ENCODE measurements around the gene SCGB1D2. TPM values are rescaled to one million over a fixed set of nuclear protein-coding genes. Genes with fewer than 3 reads are reported as not detected.
"Not testable (repeated sequence)": the region's sequence is repeated elsewhere in the genome, so short reads cannot be mapped to it uniquely, and the experiment has no call there.

SCGB1D2 gene
- total and polyA plus RNA-seq, 2 experiments from 2014 or later = not detected

- Histone ChIP-seq H3K4me2 (no peak overlapping the region), H4K20me1 (ENCODE audit: insufficient read depth, poor library complexity, severe bottlenecking) (no peaks in the 10 kb centered on the region), H3K36me3 (replicated peaks; ENCODE audit: insufficient read depth, low read depth) (no peaks in the 10 kb centered on the region), H3K9me3 (ENCODE audit: low read depth) (no peaks in the 10 kb centered on the region), H3K27me3 (peaks cover 7% of the 10 kb centered on the region), H2AFZ (no peak overlapping the region), H3K4me3 (no peak overlapping the region), H3K9me2 (replicated peaks; ENCODE audit: insufficient read depth) (no peaks in the 10 kb centered on the region), H3K79me2 (no peaks in the 10 kb centered on the region), H3K27ac (no peak overlapping the region), H3K4me1 (ENCODE audit: insufficient read depth) (no peaks in the 10 kb centered on the region)
- DNase-seq (ENCODE audit: low spot score) = no peak
- WGBS (ENCODE audit: low lambda C conversion rate, missing lambda C conversion rate) = 81% methylated on average over 2 of the region's 2 CpGs
- TF ChIP-seq EZH2 (IDR thresholded peaks at IDR 0.05; ENCODE audit: borderline replicate concordance) (no peak), CTCF (IDR thresholded peaks at IDR 0.05; ENCODE audit: poor library complexity) (no peak), EZH2phosphoT487 (IDR thresholded peaks at IDR 0.05; ENCODE audit: low read depth, severe bottlenecking, unreplicated experiment) (no peak)
Measured at GRCh38 chr11:62201376-62201775, 40.7 kb upstream of the SCGB1D2 start.

GRCh38 chr11:62202910-62203309 is 39.1 kb upstream of the SCGB1D2 start:
- H4K20me1 ChIP-seq (ENCODE audit: insufficient read depth, poor library complexity, severe bottlenecking) = no peaks in the 10 kb centered on the region
- H3K36me3 ChIP-seq (replicated peaks; ENCODE audit: insufficient read depth, low read depth) = no peaks in the 10 kb centered on the region
- H3K4me1 ChIP-seq (ENCODE audit: insufficient read depth) = no peaks in the 10 kb centered on the region
- no peaks in the 10 kb centered on the region for H3K9me2 ChIP-seq (replicated peaks; ENCODE audit: insufficient read depth)
- H3K79me2 ChIP-seq = no peaks in the 10 kb centered on the region
- no peak overlapping the region for H2AFZ ChIP-seq
- 81% methylated on average over 6 of the region's 6 CpGs for WGBS (ENCODE audit: low lambda C conversion rate, missing lambda C conversion rate)
- H3K27me3 ChIP-seq = peaks cover 7% of the 10 kb centered on the region
- TF ChIP-seq EZH2phosphoT487 (IDR thresholded peaks at IDR 0.05; ENCODE audit: low read depth, severe bottlenecking, unreplicated experiment) = no peak
- TF ChIP-seq EZH2 (IDR thresholded peaks at IDR 0.05; ENCODE audit: borderline replicate concordance) = no peak
- H3K4me3 ChIP-seq = no peak overlapping the region
- H3K27ac ChIP-seq = no peak overlapping the region
- H3K9me3 ChIP-seq (ENCODE audit: low read depth) = no peaks in the 10 kb centered on the region
- no peak overlapping the region for H3K4me2 ChIP-seq
- no peak for DNase-seq (ENCODE audit: low spot score)

- no peaks in the 10 kb centered on the region for H3K9me3 ChIP-seq (ENCODE audit: low read depth)
- TF ChIP-seq EZH2phosphoT487 (IDR thresholded peaks at IDR 0.05; ENCODE audit: low read depth, severe bottlenecking, unreplicated experiment) (no peak), EZH2 (IDR thresholded peaks at IDR 0.05; ENCODE audit: borderline replicate concordance) (no peak), CTCF (IDR thresholded peaks at IDR 0.05; ENCODE audit: poor library complexity) (no peak)
- H2AFZ ChIP-seq = no peak overlapping the region
- H3K27me3 ChIP-seq = peaks cover 7% of the 10 kb centered on the region
- no peaks in the 10 kb centered on the region for H3K36me3 ChIP-seq (replicated peaks; ENCODE audit: insufficient read depth, low read depth)
- no peaks in the 10 kb centered on the region for H3K79me2 ChIP-seq
- no peak overlapping the region for H3K4me3 ChIP-seq
- H3K4me1 ChIP-seq (ENCODE audit: insufficient read depth) = no peaks in the 10 kb centered on the region
- WGBS (ENCODE audit: low lambda C conversion rate, missing lambda C conversion rate) = 86% methylated on average over 5 of the region's 5 CpGs
- H4K20me1 ChIP-seq (ENCODE audit: insufficient read depth, poor library complexity, severe bottlenecking) = no peaks in the 10 kb centered on the region
- H3K4me2 ChIP-seq = no peak overlapping the region
- H3K27ac ChIP-seq = no peak overlapping the region
- no peaks in the 10 kb centered on the region for H3K9me2 ChIP-seq (replicated peaks; ENCODE audit: insufficient read depth)
- DNase-seq (ENCODE audit: low spot score) = no peak
Measured at GRCh38 chr11:62204430-62204829, 37.6 kb upstream of the SCGB1D2 start.

GRCh38 chr11:62205441-62205840 is 36.6 kb upstream of the SCGB1D2 start:
- Histone ChIP-seq H4K20me1 (ENCODE audit: insufficient read depth, poor library complexity, severe bottlenecking) (no peaks in the 10 kb centered on the region), H3K27ac (no peak overlapping the region), H3K4me3 (no peak overlapping the region), H3K79me2 (no peaks in the 10 kb centered on the region), H3K27me3 (peaks cover 7% of the 10 kb centered on the region), H3K4me2 (no peak overlapping the region), H3K4me1 (ENCODE audit: insufficient read depth) (no peaks in the 10 kb centered on the region), H3K9me3 (ENCODE audit: low read depth) (no peaks in the 10 kb centered on the region), H3K36me3 (replicated peaks; ENCODE audit: insufficient read depth, low read depth) (no peaks in the 10 kb centered on the region), H3K9me2 (replicated peaks; ENCODE audit: insufficient read depth) (no peaks in the 10 kb centered on the region), H2AFZ (no peak overlapping the region)
- TF ChIP-seq EZH2phosphoT487 (IDR thresholded peaks at IDR 0.05; ENCODE audit: low read depth, severe bottlenecking, unreplicated experiment) (no peak), CTCF (IDR thresholded peaks at IDR 0.05; ENCODE audit: poor library complexity) (no peak), EZH2 (IDR thresholded peaks at IDR 0.05; ENCODE audit: borderline replicate concordance) (no peak)
- no peak for DNase-seq (ENCODE audit: low spot score)
- 93% methylated on average over 7 of the region's 7 CpGs for WGBS (ENCODE audit: low lambda C conversion rate, missing lambda C conversion rate)

GRCh38 chr11:62206276-62207066 is 35.6 kb upstream of the SCGB1D2 start:
- H4K20me1 ChIP-seq (ENCODE audit: insufficient read depth, poor library complexity, severe bottlenecking); H3K4me3 ChIP-seq; H3K36me3 ChIP-seq (replicated peaks; ENCODE audit: insufficient read depth, low read depth); H2AFZ ChIP-seq; H3K4me2 ChIP-seq; H3K27ac ChIP-seq; DNase-seq (ENCODE audit: low spot score); H3K9me3 ChIP-seq (ENCODE audit: low read depth); H3K79me2 ChIP-seq; H3K9me2 ChIP-seq (replicated peaks; ENCODE audit: insufficient read depth); H3K4me1 ChIP-seq (ENCODE audit: insufficient read depth); H3K27me3 ChIP-seq: not testable (repeated sequence)
- 94% methylated on average over 12 of the region's 12 CpGs for WGBS (ENCODE audit: low lambda C conversion rate, missing lambda C conversion rate)

Measured in hepatocyte (in vitro differentiated cells).